NB4 (cell line): Measurements from ENCODE around the gene EEF1AKMT3.

ENCODE experiments used
- CTCF ChIP-seq: IDR thresholded peaks from one replicate; pipeline ENCODE4 v1.5.1; 2012; ENCODE audit warnings: low read depth, low read length
- MAX ChIP-seq: IDR thresholded peaks from 2 replicates; pipeline ENCODE4 v1.6.1; 2011; ENCODE audit warnings: low read depth, low read length
- POLR2A ChIP-seq: IDR thresholded peaks from 2 replicates; pipeline ENCODE4 v1.6.1; 2011; ENCODE audit warnings: mild to moderate bottlenecking; ENCODE audit not compliant: insufficient read length; ENCODE audit errors: extremely low read depth

- TF ChIP-seq CTCF = no peak
- TF ChIP-seq MAX = no peak
- no peak for TF ChIP-seq POLR2A
These were observed 31.6 kb upstream of the EEF1AKMT3 start for GRCh38 chr12:57740656-57741412.
